Mesodermal cell (in vitro differentiated cells): Measurements from ENCODE around the gene CDC42BPG.

ENCODE experiments used
- H3K27ac ChIP-seq: 2 replicates; pipeline ENCODE4 v1.7.0; 2013; ENCODE audit warnings: mild to moderate bottlenecking, low read depth, low read length, moderate library complexity; ENCODE audit not compliant: severe bottlenecking
- H3K36me3 ChIP-seq: 2 replicates; pipeline ENCODE4 v1.7.1; 2013; ENCODE audit warnings: mild to moderate bottlenecking, low read length, moderate library complexity; ENCODE audit not compliant: control insufficient read depth, insufficient read depth
- H3K4me1 ChIP-seq: one replicate; pipeline ENCODE4 v1.7.1; 2013; ENCODE audit warnings: mild to moderate bottlenecking, low read length; ENCODE audit not compliant: insufficient read depth, control insufficient read depth, poor library complexity, severe bottlenecking
- H3K4me3 ChIP-seq: 2 replicates; pipeline ENCODE4 v1.7.0; 2013; ENCODE audit warnings: low read length, control low read depth, mild to moderate bottlenecking; ENCODE audit not compliant: insufficient read depth, poor library complexity, severe bottlenecking; ENCODE audit errors: extremely low read depth
- H3K9me3 ChIP-seq: 2 replicates; pipeline ENCODE4 v1.7.1; 2013; ENCODE audit warnings: mild to moderate bottlenecking, low read length, moderate library complexity; ENCODE audit not compliant: control insufficient read depth
- WGBS, 2 experiments: methylation state at CpG; one replicate each; pipeline ENCODE4 v1.1.5; 2013; ENCODE audit warnings: missing lambda C conversion rate in 2 of 2; ENCODE audit not compliant: insufficient coverage in 2 of 2; 5-methylcytosine and 5-hydroxymethylcytosine counted together

The CDC42BPG gene

GRCh38 chr11:64888406-64888728 lies 43.9 kb upstream of the CDC42BPG start:
- Histone ChIP-seq H3K27ac (no peak overlapping the region), H3K36me3 (no peaks in the 10 kb centered on the region), H3K4me1 (peaks cover 33% of the 10 kb centered on the region), H3K9me3 (no peaks in the 10 kb centered on the region), H3K4me3 (no peak overlapping the region)
- WGBS, 2 experiments, result 80 to 86% methylated on average over 7 to 8 of the region's 8 CpGs

- Histone ChIP-seq H3K4me1 (peaks cover 33% of the 10 kb centered on the region), H3K27ac (peak overlapping the region; percentile 10), H3K4me3 (no peak overlapping the region), H3K9me3 (no peaks in the 10 kb centered on the region), H3K36me3 (no peaks in the 10 kb centered on the region)
- WGBS, 2 experiments, result 27 to 31% methylated on average over 20 to 34 of the region's 34 CpGs
Measured at GRCh38 chr11:64887757-64888405, 43.4 kb upstream of the CDC42BPG start.

GRCh38 chr11:64887234-64887756 lies 42.8 kb upstream of the CDC42BPG start:
- H3K9me3 ChIP-seq, result no peaks in the 10 kb centered on the region
- no peaks in the 10 kb centered on the region for H3K36me3 ChIP-seq
- H3K27ac ChIP-seq, result peak overlapping the region; percentile 10
- 93 to 100% methylated on average over 2 to 3 of the region's 8 CpGs for WGBS, 2 experiments
- H3K4me1 ChIP-seq, result peaks cover 33% of the 10 kb centered on the region
- no peak overlapping the region for H3K4me3 ChIP-seq

- no peaks in the 10 kb centered on the region for H3K9me3 ChIP-seq
- peak overlapping the region; percentile 41 for H3K27ac ChIP-seq
- WGBS, 2 experiments, result 88 to 92% methylated on average over 12 of the region's 15 CpGs
- no peak overlapping the region for H3K4me3 ChIP-seq
- no peaks in the 10 kb centered on the region for H3K36me3 ChIP-seq
- H3K4me1 ChIP-seq, result peaks cover 36% of the 10 kb centered on the region
Measured at GRCh38 chr11:64885367-64886286, 41.2 kb upstream of the CDC42BPG start.

GRCh38 chr11:64884019-64884418 lies 39.6 kb upstream of the CDC42BPG start:
- Histone ChIP-seq H3K27ac (no peak overlapping the region), H3K4me3 (no peak overlapping the region), H3K4me1 (peaks cover 32% of the 10 kb centered on the region), H3K9me3 (no peaks in the 10 kb centered on the region), H3K36me3 (no peaks in the 10 kb centered on the region)
- WGBS, 2 experiments, result 86 to 91% methylated on average over 7 to 8 of the region's 8 CpGs

GRCh38 chr11:64883575-64883974 lies 39.1 kb upstream of the CDC42BPG start:
- Histone ChIP-seq H3K27ac (no peak overlapping the region), H3K36me3 (no peaks in the 10 kb centered on the region), H3K4me1 (peaks cover 27% of the 10 kb centered on the region), H3K4me3 (no peak overlapping the region), H3K9me3 (no peaks in the 10 kb centered on the region)
- WGBS, 2 experiments, result 91% methylated on average over 5 of the region's 5 CpGs

GRCh38 chr11:64882243-64882642 lies 37.8 kb upstream of the CDC42BPG start:
- Histone ChIP-seq H3K4me3 (no peak overlapping the region), H3K9me3 (no peaks in the 10 kb centered on the region), H3K4me1 (peaks cover 20% of the 10 kb centered on the region), H3K36me3 (no peaks in the 10 kb centered on the region), H3K27ac (no peak overlapping the region)
- 73 to 80% methylated on average over 2 to 4 of the region's 5 CpGs for WGBS, 2 experiments

GRCh38 chr11:64881476-64881875 lies 37.0 kb upstream of the CDC42BPG start:
- Histone ChIP-seq H3K4me3 (no peak overlapping the region), H3K9me3 (no peaks in the 10 kb centered on the region), H3K4me1 (peaks cover 25% of the 10 kb centered on the region), H3K36me3 (peaks cover 3% of the 10 kb centered on the region), H3K27ac (no peak overlapping the region)
- WGBS, 2 experiments, result 95 to 99% methylated on average over 6 to 7 of the region's 8 CpGs

- 88 to 91% methylated on average over 10 of the region's 14 CpGs for WGBS, 2 experiments
- Histone ChIP-seq H3K9me3 (no peaks in the 10 kb centered on the region), H3K4me3 (no peak overlapping the region), H3K27ac (no peak overlapping the region), H3K36me3 (peaks cover 10% of the 10 kb centered on the region), H3K4me1 (peaks cover 27% of the 10 kb centered on the region)
Measured at GRCh38 chr11:64880240-64881001, 36.0 kb upstream of the CDC42BPG start.

GRCh38 chr11:64879244-64879900 lies 34.9 kb upstream of the CDC42BPG start:
- 22% methylated on average over 11 to 14 of the region's 16 CpGs for WGBS, 2 experiments
- peak overlapping the region; percentile 82 for H3K27ac ChIP-seq
- peak overlapping the region; percentile 95 for H3K4me3 ChIP-seq

More at GRCh38 chr11:64879244-64879900, 34.9 kb upstream of the CDC42BPG start:
- peaks cover 15% of the 10 kb centered on the region for H3K36me3 ChIP-seq
- no peaks in the 10 kb centered on the region for H3K9me3 ChIP-seq
- H3K4me1 ChIP-seq, result peaks cover 31% of the 10 kb centered on the region
